Smooth muscle cell (in vitro differentiated cells): ENCODE measurements around the gene MACROD2. TPM values are rescaled to one million over a fixed set of nuclear protein-coding genes. Genes with fewer than 3 reads are reported as not detected.

ENCODE experiments used
- DNase-seq: peaks from one replicate; lab custom pipeline; 2025; ENCODE audit not compliant: unreplicated experiment; lab: John Stamatoyannopoulos, UW
- H2AFZ ChIP-seq: fragments of 200-600 bp; sonication (generic); 2 replicates; pipeline ENCODE4 v1.6.0; 2016; ENCODE audit warnings: antibody characterized with exemption, low read depth, mild to moderate bottlenecking
- H3F3A ChIP-seq: fragments of 200-600 bp; sonication (generic); 2 replicates; pipeline ENCODE4 v1.6.0; 2017; ENCODE audit warnings: antibody characterized with exemption, low read depth
- H3K27ac ChIP-seq: fragments of 200-600 bp; sonication (generic); 2 replicates; pipeline ENCODE4 v1.5.1; 2016; ENCODE audit warnings: low read depth, mild to moderate bottlenecking
- H3K27me3 ChIP-seq: fragments of 200-600 bp; sonication (generic); 2 replicates; pipeline ENCODE4 v1.6.1; 2016; ENCODE audit warnings: low read depth, mild to moderate bottlenecking
- H3K36me3 ChIP-seq: fragments of 200-600 bp; sonication (generic); 2 replicates; pipeline ENCODE4 v1.5.1; 2016; ENCODE audit warnings: low read depth
- H3K4me1 ChIP-seq: fragments of 200-600 bp; sonication (generic); 2 replicates; pipeline ENCODE4 v1.5.1; 2016; ENCODE audit warnings: low read depth
- H3K4me2 ChIP-seq: fragments of 200-600 bp; sonication (generic); 2 replicates; pipeline ENCODE4 v1.6.0; 2016; ENCODE audit warnings: mild to moderate bottlenecking
- H3K4me3 ChIP-seq: fragments of 200-600 bp; sonication (generic); 2 replicates; pipeline ENCODE4 v1.5.1; 2016; ENCODE audit warnings: mild to moderate bottlenecking
- H3K79me2 ChIP-seq: fragments of 200-600 bp; sonication (generic); 2 replicates; pipeline ENCODE4 v1.6.0; 2016; ENCODE audit warnings: low read depth, mild to moderate bottlenecking
- H3K9ac ChIP-seq: fragments of 200-600 bp; sonication (generic); 2 replicates; pipeline ENCODE4 v1.6.0; 2016; ENCODE audit warnings: low read depth
- H3K9me3 ChIP-seq: fragments of 200-600 bp; sonication (generic); replicated peaks from 2 replicates; pipeline ENCODE4 v1.5.1; 2016; ENCODE audit warnings: low read depth
- H4K20me1 ChIP-seq: fragments of 200-600 bp; sonication (generic); 2 replicates; pipeline ENCODE4 v1.6.0; 2016; ENCODE audit warnings: low read depth
- WGBS: methylation state at CpG from one replicate; pipeline ENCODE4 v1.1.7; 2016; ENCODE audit warnings: low lambda C conversion rate; 5-methylcytosine and 5-hydroxymethylcytosine counted together
- polyA plus RNA-seq: library from polyadenylated mRNA; unstranded; fragments of >200 nt; fragmentation: Nextera tagmentation; extraction: Ambion mirVana; gene quantifications from 2 replicates; pipeline ENCODE4 v1.2.1, GENCODE V29; 2016
- total RNA-seq: library from RNA; depleted of rRNA; stranded (reverse); fragments of >200 nt; gene quantifications from 2 replicates; pipeline ENCODE4 v1.2.3, GENCODE V29; 2014
- TF ChIP-seq, protein P1 (sequence below): fragments of 200-600 bp; sonication (generic); IDR thresholded peaks from 2 replicates; pipeline ENCODE4 v1.5.1; 2017; ENCODE audit warnings: borderline replicate concordance, mild to moderate bottlenecking, antibody characterized with exemption; ENCODE audit not compliant: insufficient read depth, poor library complexity, severe bottlenecking

MACROD2 gene
- total and polyA plus RNA-seq, 2 experiments from 2014 or later = 0.04 to 0.32 TPM

DNA sequence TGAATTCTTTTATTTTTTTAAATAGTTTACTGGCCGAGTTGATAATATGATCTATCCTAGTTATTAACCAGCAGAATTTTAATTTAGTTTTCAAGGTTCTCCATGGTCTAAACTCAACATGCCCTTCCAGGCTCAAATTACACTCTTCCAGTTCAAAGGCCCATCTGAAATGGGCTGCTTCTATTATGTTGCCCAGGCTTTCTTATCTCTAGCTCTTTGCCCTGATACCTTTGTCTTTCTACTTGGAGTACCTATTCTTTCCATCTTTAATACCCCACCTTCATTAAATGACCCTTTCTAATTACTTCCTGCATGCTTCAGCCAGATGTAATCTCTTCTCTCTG is 883.3 kb downstream of the MACROD2 start:
- Histone ChIP-seq H3K27me3 (no peaks in the 10 kb centered on the region), H3F3A (no peaks in the 10 kb centered on the region), H3K9me3 (no peaks in the 10 kb centered on the region), H3K36me3 (no peaks in the 10 kb centered on the region), H3K27ac (peak overlapping the region; percentile 79), H2AFZ (no peak overlapping the region), H4K20me1 (no peaks in the 10 kb centered on the region), H3K4me3 (no peak overlapping the region), H3K79me2 (no peaks in the 10 kb centered on the region), H3K9ac (no peak overlapping the region), H3K4me1 (no peaks in the 10 kb centered on the region), H3K4me2 (no peak overlapping the region)
- WGBS = 88% methylated on average over 1 of the region's 1 CpG
- DNase-seq = no peak
- TF ChIP-seq, protein P1, sequence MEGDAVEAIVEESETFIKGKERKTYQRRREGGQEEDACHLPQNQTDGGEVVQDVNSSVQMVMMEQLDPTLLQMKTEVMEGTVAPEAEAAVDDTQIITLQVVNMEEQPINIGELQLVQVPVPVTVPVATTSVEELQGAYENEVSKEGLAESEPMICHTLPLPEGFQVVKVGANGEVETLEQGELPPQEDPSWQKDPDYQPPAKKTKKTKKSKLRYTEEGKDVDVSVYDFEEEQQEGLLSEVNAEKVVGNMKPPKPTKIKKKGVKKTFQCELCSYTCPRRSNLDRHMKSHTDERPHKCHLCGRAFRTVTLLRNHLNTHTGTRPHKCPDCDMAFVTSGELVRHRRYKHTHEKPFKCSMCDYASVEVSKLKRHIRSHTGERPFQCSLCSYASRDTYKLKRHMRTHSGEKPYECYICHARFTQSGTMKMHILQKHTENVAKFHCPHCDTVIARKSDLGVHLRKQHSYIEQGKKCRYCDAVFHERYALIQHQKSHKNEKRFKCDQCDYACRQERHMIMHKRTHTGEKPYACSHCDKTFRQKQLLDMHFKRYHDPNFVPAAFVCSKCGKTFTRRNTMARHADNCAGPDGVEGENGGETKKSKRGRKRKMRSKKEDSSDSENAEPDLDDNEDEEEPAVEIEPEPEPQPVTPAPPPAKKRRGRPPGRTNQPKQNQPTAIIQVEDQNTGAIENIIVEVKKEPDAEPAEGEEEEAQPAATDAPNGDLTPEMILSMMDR = no peak

DNA sequence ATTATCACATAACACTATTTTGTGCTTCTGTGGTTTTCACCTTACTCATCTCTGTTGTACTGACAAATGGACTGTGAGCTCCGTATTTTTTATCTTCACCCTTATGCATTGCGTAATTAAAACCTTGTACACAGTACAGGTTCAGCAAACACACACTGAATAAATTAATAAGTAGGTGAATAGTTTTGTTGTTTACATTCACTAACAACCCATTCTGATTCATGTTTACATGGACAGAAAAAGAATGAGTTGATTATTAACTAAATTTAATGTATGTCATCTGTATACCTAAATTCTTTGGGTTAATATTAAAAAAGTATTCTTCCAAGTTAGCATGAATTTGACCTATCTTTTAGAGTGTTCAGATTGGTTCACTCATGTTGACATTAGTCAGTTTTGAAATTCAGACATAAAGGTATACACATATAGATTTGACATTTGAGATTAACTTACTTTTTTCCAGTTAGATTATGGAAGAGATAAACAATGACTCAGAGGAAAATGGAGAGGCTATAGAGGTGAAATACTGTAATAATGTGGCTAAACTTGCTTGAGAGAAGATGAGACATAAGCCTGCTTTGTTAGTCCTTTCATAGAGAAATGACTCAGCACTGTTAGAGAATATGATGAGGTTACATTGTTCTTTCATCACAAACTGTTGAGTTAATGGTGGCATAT is 883.8 kb downstream of the MACROD2 start:
- Histone ChIP-seq H3K27ac (peak overlapping the region; percentile 79), H3K36me3 (no peaks in the 10 kb centered on the region), H4K20me1 (no peaks in the 10 kb centered on the region), H3K27me3 (no peaks in the 10 kb centered on the region), H3K4me3 (no peak overlapping the region), H3K79me2 (no peaks in the 10 kb centered on the region), H3K4me1 (no peaks in the 10 kb centered on the region), H2AFZ (no peak overlapping the region), H3K4me2 (peak overlapping the region; percentile 9), H3K9ac (no peak overlapping the region), H3F3A (no peaks in the 10 kb centered on the region), H3K9me3 (no peaks in the 10 kb centered on the region)
- TF ChIP-seq, protein P1 = no peak
- no peak for DNase-seq
- WGBS = 69% methylated on average over 2 of the region's 2 CpGs

DNA sequence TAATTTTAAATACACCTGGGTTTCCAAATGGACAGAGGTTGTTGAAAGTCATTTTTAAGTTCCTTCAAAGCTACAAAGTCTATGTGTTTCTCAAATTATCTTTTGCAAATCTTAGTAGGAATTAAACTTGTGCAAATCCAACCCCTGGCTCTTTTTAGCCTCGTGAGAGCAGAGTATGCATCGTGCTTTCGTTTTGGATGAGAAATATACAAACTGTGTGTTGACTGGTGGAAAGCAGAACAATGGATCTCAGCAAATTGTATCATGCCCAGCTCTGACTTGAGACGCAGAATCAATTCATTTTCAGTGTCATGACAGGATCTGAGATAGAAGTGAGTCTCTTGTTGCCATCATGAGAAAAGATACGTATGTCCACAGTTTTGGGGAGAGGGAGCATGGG is 884.5 kb downstream of the MACROD2 start:
- peak overlapping the region; percentile 79 for H3K27ac ChIP-seq

More for the DNA sequence above, 884.5 kb downstream of the MACROD2 start:
- H3K9me3 ChIP-seq = no peaks in the 10 kb centered on the region
- no peaks in the 10 kb centered on the region for H4K20me1 ChIP-seq
- WGBS = 83% methylated on average over 5 of the region's 5 CpGs
- no peak for DNase-seq
- H3F3A ChIP-seq = no peaks in the 10 kb centered on the region
- peak overlapping the region; percentile 21 for H3K9ac ChIP-seq
- TF ChIP-seq, protein P1 = no peak
- no peaks in the 10 kb centered on the region for H3K27me3 ChIP-seq
- H3K36me3 ChIP-seq = no peaks in the 10 kb centered on the region
- no peaks in the 10 kb centered on the region for H3K79me2 ChIP-seq
- H2AFZ ChIP-seq = no peak overlapping the region
- no peaks in the 10 kb centered on the region for H3K4me1 ChIP-seq
- H3K4me2 ChIP-seq = peak overlapping the region; percentile 9
- H3K4me3 ChIP-seq = no peak overlapping the region
